ENCODE results near the gene YPEL1. TPM values are rescaled to one million over a fixed set of nuclear protein-coding genes. Genes with fewer than 3 reads are reported as not detected.

The YPEL1 gene
- total RNA-seq, 6 experiments from 2014 or later: 1.0 to 11.2 (median 2.7) TPM

GRCh38 chr22:21702700-21703683 lies 32.6 kb downstream of the YPEL1 start:
- ATAC-seq: peak in 2 of 4 donors; percentile 3 to 5

GRCh38 chr22:21702094-21702493 lies 33.5 kb downstream of the YPEL1 start:
- Histone ChIP-seq H3K36me3 (peaks cover 0 to 10% (median 1%) of the 10 kb centered on the region in 4 donors), H3K27me3 (no peaks in the 10 kb centered on the region), H3K4me1 (peaks cover 0 to 8% (median 0%) of the 10 kb centered on the region in 4 donors), H3K9me3 (no peaks in the 10 kb centered on the region), H3K4me3 (no peak overlapping the region), H3K27ac (no peak overlapping the region)
- no peak for TF ChIP-seq CTCF (IDR thresholded peaks at IDR 0.05)
- TF ChIP-seq POLR2A (IDR thresholded peaks at IDR 0.05): no peak
- ATAC-seq (no peak), DNase-seq (no peak)
- intact Hi-C loops (cut with DNase I): no loop called here
- WGBS (ENCODE audit: insufficient coverage, low coverage, low lambda C conversion rate, missing lambda C conversion rate): 94% methylated on average over 2 of the region's 6 CpGs

More at GRCh38 chr22:21702700-21703683, 32.6 kb downstream of the YPEL1 start:
- Histone ChIP-seq H3K4me3 (no peak overlapping the region), H3K4me1 (peaks cover 0 to 8% (median 0%) of the 10 kb centered on the region in 4 donors), H3K27me3 (no peaks in the 10 kb centered on the region), H3K9me3 (no peaks in the 10 kb centered on the region), H3K27ac (no peak overlapping the region), H3K36me3 (peaks cover 0 to under 1% (median 0%) of the 10 kb centered on the region in 4 donors)
- TF ChIP-seq CTCF (IDR thresholded peaks at IDR 0.05) (no peak), POLR2A (IDR thresholded peaks at IDR 0.05) (no peak)
- 70% methylated on average over 4 of the region's 30 CpGs for WGBS (ENCODE audit: insufficient coverage, low coverage, low lambda C conversion rate, missing lambda C conversion rate)
- no peak for DNase-seq
- intact Hi-C loops (cut with DNase I): no loop called here

GRCh38 chr22:21701384-21701971 lies 34.1 kb downstream of the YPEL1 start:
- 63% methylated on average over 6 of the region's 7 CpGs for WGBS (ENCODE audit: insufficient coverage, low coverage, low lambda C conversion rate, missing lambda C conversion rate)
- H3K4me3 ChIP-seq: no peak overlapping the region
- ATAC-seq: peak in 3 of 4 donors; percentile 27 to 34 (median 31)
- intact Hi-C loops (cut with DNase I): no loop called here
- no peaks in the 10 kb centered on the region for H3K9me3 ChIP-seq
- H3K27ac ChIP-seq: no peak overlapping the region
- peaks cover 0 to 16% (median 4%) of the 10 kb centered on the region in 4 donors for H3K36me3 ChIP-seq
- H3K4me1 ChIP-seq: peaks cover 0 to 8% (median 0%) of the 10 kb centered on the region in 4 donors
- H3K27me3 ChIP-seq: no peaks in the 10 kb centered on the region
- no peak for TF ChIP-seq POLR2A (IDR thresholded peaks at IDR 0.05)
- TF ChIP-seq CTCF (IDR thresholded peaks at IDR 0.05): no peak
- peak in 1 of 3 donors; percentile 13 for DNase-seq

- Histone ChIP-seq H3K27ac (no peak overlapping the region), H3K4me3 (no peak overlapping the region), H3K4me1 (peaks cover 0 to 8% (median 0%) of the 10 kb centered on the region in 4 donors), H3K9me3 (no peaks in the 10 kb centered on the region), H3K27me3 (no peaks in the 10 kb centered on the region), H3K36me3 (peaks cover 0 to 22% (median 4%) of the 10 kb centered on the region in 4 donors)
- ATAC-seq (no peak), DNase-seq (no peak)
- WGBS (ENCODE audit: insufficient coverage, low coverage, low lambda C conversion rate, missing lambda C conversion rate): 86% methylated on average over 4 of the region's 6 CpGs
- TF ChIP-seq POLR2A (IDR thresholded peaks at IDR 0.05): no peak
- no peak for TF ChIP-seq CTCF (IDR thresholded peaks at IDR 0.05)
- intact Hi-C loops (cut with DNase I): no loop called here
These were observed 34.8 kb downstream of the YPEL1 start for GRCh38 chr22:21700822-21701221.

Data from right lobe of liver (tissue), 6 donors.